ENCODE measurements around the gene RBMS3. TPM values are rescaled to one million over a fixed set of nuclear protein-coding genes. Genes with fewer than 3 reads are reported as not detected.

Gene RBMS3
- total and polyA plus RNA-seq, 2 of the 8 experiments (the other 6 are each of a cell fraction or from before 2014, with no cell fraction given), result 3.7 to 6.9 TPM

- Histone ChIP-seq H2BK20ac (ENCODE audit: low read length) (peak overlapping the region; percentile 57; the same call in 1 of the 2 replicates), H4K8ac (ENCODE audit: extremely low read depth, insufficient read depth, low read length) (no peak overlapping the region), H3K56ac (replicated peaks; ENCODE audit: insufficient read length, low read depth, low read length) (no peak overlapping the region), H3K36me3 (ENCODE audit: control insufficient read depth in 2 of 4, insufficient read depth in 4 of 4, low read length in 3 of 4) (no peaks in the 10 kb centered on the region), H3K4me3 (ENCODE audit: extremely low read depth in 1 of 4, insufficient read depth in 2 of 4, low read depth in 3 of 4, low read length in 4 of 4) (no peak overlapping the region), H2BK5ac (ENCODE audit: low read depth, low read length) (no peak overlapping the region; the same call in 1 of the 2 replicates), H3K18ac (ENCODE audit: extremely low read depth, low read length) (no peak overlapping the region), H2AK5ac (ENCODE audit: low read depth, low read length) (no peak overlapping the region), H3K23ac (ENCODE audit: insufficient read length) (no peak overlapping the region), H3K79me2 (ENCODE audit: control insufficient read depth in 1 of 2, insufficient read depth in 2 of 2, low read length in 2 of 2) (no peaks in the 10 kb centered on the region), H3K9me3 (ENCODE audit: insufficient read depth in 2 of 2, low read depth in 1 of 2, low read length in 1 of 2) (no peaks in the 10 kb centered on the region), H3K9ac (replicated peaks in 1 of 4; ENCODE audit: extremely low read depth in 1 of 4, low read depth in 3 of 4, low read length in 3 of 4) (no peak overlapping the region), H2BK12ac (ENCODE audit: low read depth, low read length) (no peak overlapping the region), H3K4me2 (ENCODE audit: insufficient read depth in 1 of 2, low read depth in 2 of 2, low read length in 2 of 2) (no peak overlapping the region), H2BK15ac (ENCODE audit: low read length) (no peak overlapping the region), H3K79me1 (ENCODE audit: low read depth, low read length) (no peaks in the 10 kb centered on the region), H3K4ac (replicated peaks; ENCODE audit: insufficient read length, low read depth, low read length) (no peak overlapping the region), H3K27me3 (replicated peaks in 1 of 4; ENCODE audit: control insufficient read depth in 3 of 4, extremely low read depth in 1 of 4, insufficient read depth in 3 of 4, low read length in 3 of 4) (no peaks in the 10 kb centered on the region), H3K14ac (ENCODE audit: insufficient read length) (no peak overlapping the region), H4K5ac (ENCODE audit: insufficient read length, low read depth, low read length) (no peak overlapping the region), H4K91ac (replicated peaks; ENCODE audit: insufficient read length, low read length) (no peak overlapping the region), H2BK120ac (replicated peaks; ENCODE audit: low read depth, low read length) (no peak overlapping the region), H3K4me1 (replicated peaks in 1 of 4; ENCODE audit: control insufficient read depth in 3 of 4, insufficient read depth in 4 of 4, low read length in 3 of 4) (peaks cover 0 to 4% (median 1%) of the 10 kb centered on the region in 4 experiments; a peak in 2 of 7 replicates), H3K23me2 (ENCODE audit: low read depth, low read length) (no peaks in the 10 kb centered on the region), H3K27ac (ENCODE audit: low read depth, low read length) (no peak overlapping the region), H2AFZ (ENCODE audit: low read length) (peak overlapping the region; percentile 46; the same call in 1 of the 2 replicates), H4K20me1 (replicated peaks in 1 of 2; ENCODE audit: control insufficient read depth in 1 of 2, insufficient read depth in 2 of 2, low read length in 2 of 2) (no peaks in the 10 kb centered on the region)
- ChIA-PET CTCF (ENCODE audit: partially characterized antibody) (interaction anchor here (1.1 kb wide), 1 partner anchor 11 kb away, joined by 4 read pairs; no protein-coding TSS in a partner anchor), POLR2A (ENCODE audit: partially characterized antibody) (no interaction called here)
- 93% methylated on average over 4 of the region's 5 CpGs; no CpG with 5 or more reads in 1 of the 2 experiments for WGBS, 2 experiments (ENCODE audit: extremely low coverage in 1 of 2, insufficient coverage in 1 of 2, insufficient read length in 1 of 2, insufficient replicate concordance in 2 of 2, low coverage in 1 of 2, low lambda C conversion rate in 2 of 2, missing lambda C conversion rate in 1 of 2)
- FAIRE-seq, result no peak
- DNase-seq (ENCODE audit: low read depth in 1 of 2, low spot score in 2 of 2), result no peak
- TF ChIP-seq E2F6 (IDR thresholded peaks at IDR 0.05), result no peak
- no peak for TF ChIP-seq JUND (IDR thresholded peaks at IDR 0.05; ENCODE audit: low read length)
- TF ChIP-seq TCF12 (IDR thresholded peaks at IDR 0.05; ENCODE audit: low read depth, low read length), result no peak
- TF ChIP-seq SUZ12 (IDR thresholded peaks at IDR 0.05; ENCODE audit: low read length), result no peak
- TF ChIP-seq, protein P1, sequence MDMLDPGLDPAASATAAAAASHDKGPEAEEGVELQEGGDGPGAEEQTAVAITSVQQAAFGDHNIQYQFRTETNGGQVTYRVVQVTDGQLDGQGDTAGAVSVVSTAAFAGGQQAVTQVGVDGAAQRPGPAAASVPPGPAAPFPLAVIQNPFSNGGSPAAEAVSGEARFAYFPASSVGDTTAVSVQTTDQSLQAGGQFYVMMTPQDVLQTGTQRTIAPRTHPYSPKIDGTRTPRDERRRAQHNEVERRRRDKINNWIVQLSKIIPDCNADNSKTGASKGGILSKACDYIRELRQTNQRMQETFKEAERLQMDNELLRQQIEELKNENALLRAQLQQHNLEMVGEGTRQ (IDR thresholded peaks at IDR 0.05; ENCODE audit: low read length), result no peak
- TF ChIP-seq NANOG (IDR thresholded peaks at IDR 0.05; ENCODE audit: insufficient read depth, low read depth, low read length, poor library complexity, severe bottlenecking), result no peak
- TF ChIP-seq BACH1 (IDR thresholded peaks at IDR 0.05; ENCODE audit: low read length), result no peak
- no peak for TF ChIP-seq ATF3 (IDR thresholded peaks at IDR 0.05; ENCODE audit: insufficient read depth, low read depth, low read length)
- TF ChIP-seq MAFK (IDR thresholded peaks at IDR 0.05; ENCODE audit: low read depth, low read length), result no peak
- no peak for TF ChIP-seq BRCA1 (IDR thresholded peaks at IDR 0.05; ENCODE audit: low read depth, low read length)
Observed at GRCh38 chr3:29331456-29332194, 50.8 kb downstream of the RBMS3 start.
